DND-41 (cell line): ENCODE data around the gene GDPGP1.
"Not testable (repeated sequence)": the region's sequence is repeated elsewhere in the genome, so short reads cannot be mapped to it uniquely, and the experiment has no call there.

Source experiments
- CTCF ChIP-seq: IDR thresholded peaks from 2 replicates; pipeline ENCODE4 v1.5.1; 2012; ENCODE audit warnings: borderline replicate concordance, low read length, moderate library complexity, mild to moderate bottlenecking; ENCODE audit not compliant: poor library complexity, severe bottlenecking; ENCODE audit errors: extremely low read depth
- EZH2 ChIP-seq: IDR thresholded peaks from 3 replicates; pipeline ENCODE4 v1.6.1; 2012; ENCODE audit warnings: borderline replicate concordance, low read depth, mild to moderate bottlenecking, moderate library complexity, low read length, inconsistent platforms; ENCODE audit not compliant: severe bottlenecking

- TF ChIP-seq CTCF = peak; percentile 75
- TF ChIP-seq EZH2 = not testable (repeated sequence)
These were observed 59.2 kb downstream of the GDPGP1 start for GRCh38 chr15:90293040-90293810.
